K562 (cell line): ENCODE results near the gene GRK3. TPM values are rescaled to one million over a fixed set of nuclear protein-coding genes. Genes with fewer than 3 reads are reported as not detected.

ENCODE experiments used
- ATAC-seq: fragments of 200-7000 bp; cut with Tn5 transposase; 3 replicates; pipeline ENCODE4 v1.9.1; 2020; ENCODE audit warnings: moderate library complexity
- BruUV-seq: library from RNA; stranded (reverse); fragments of 400-500 nt; replicated peaks from 2 replicates; lab custom pipeline; 2021; lab: Mats Ljungman, UMichigan
- CTCF ChIA-PET: fragments of 300-600 bp; formaldehyde crosslinking; extraction: SDS; loops from one replicate; lab custom pipeline; 2021; ENCODE audit warnings: low intra/inter-chr PET ratio; lab: Yijun Ruan, JAX
- POLR2A ChIA-PET: fragments of 300-600, 350-650 bp; sonication (Branson Sonifier 250); formaldehyde crosslinking; extraction: SDS; loops from one replicate; lab custom pipeline; 2021; ENCODE audit warnings: antibody characterized with exemption, inconsistent platforms; lab: Yijun Ruan, JAX
- DNase-seq, 4 experiments: peaks; one replicate each; pipeline versions ENCODE4 v3.0.0 to v3.0.0-alpha.2; 2011 to 2018; ENCODE audit warnings: low spot score in 3 of 4, mixed read lengths in 3 of 4; ENCODE audit errors: extremely low read depth in 1 of 4
- FAIRE-seq: peaks from 2 replicates; lab custom pipeline; 2011; peaks lifted over from hg19 to GRCh38; lab: Jason Lieb, UNC
- H2AFZ ChIP-seq: 2 replicates; pipeline ENCODE4 v1.6.0; 2011; ENCODE audit warnings: low read depth, low read length, control low read depth, inconsistent platforms
- H3K27ac ChIP-seq: fragments of 200-600 bp; 3 replicates; pipeline ENCODE4 v1.8.0; 2011; ENCODE audit warnings: low read depth, mild to moderate bottlenecking, control low read depth, inconsistent platforms, low read length, moderate library complexity, mixed read lengths; ENCODE audit errors: extremely low read depth
- H3K27me3 ChIP-seq, 2 experiments: fragments of 300-600 bp in 1 of 2; 2 replicates in 1 of 2; 3 replicates in 1 of 2; pipeline versions ENCODE4 v1.6.0 to v1.8.0; 2011; ENCODE audit warnings: inconsistent platforms in 2 of 2, low read length in 2 of 2, mild to moderate bottlenecking in 1 of 2, mixed read lengths in 1 of 2, moderate library complexity in 1 of 2; ENCODE audit not compliant: control insufficient read depth in 2 of 2, insufficient read depth in 2 of 2
- H3K36me3 ChIP-seq: fragments of 300-600 bp; 3 replicates; pipeline ENCODE4 v1.8.0; 2011; ENCODE audit warnings: mild to moderate bottlenecking, low read length, inconsistent platforms; ENCODE audit not compliant: control insufficient read depth, insufficient read depth
- H3K4me1 ChIP-seq, 2 experiments: fragments of 200-600 bp in 1 of 2; replicated peaks in 1 of 2; 2 replicates in 1 of 2; 3 replicates in 1 of 2; pipeline versions ENCODE4 v1.5.1 to v1.8.0; 2011; ENCODE audit warnings: inconsistent platforms in 2 of 2, low read length in 2 of 2, mild to moderate bottlenecking in 1 of 2, mixed read lengths in 1 of 2, moderate library complexity in 1 of 2; ENCODE audit not compliant: control insufficient read depth in 2 of 2, insufficient read depth in 2 of 2
- H3K4me2 ChIP-seq: 2 replicates; pipeline ENCODE4 v1.6.1; 2011; ENCODE audit warnings: low read length, control low read depth, inconsistent platforms, mixed read lengths; ENCODE audit not compliant: insufficient read depth
- H3K4me3 ChIP-seq: fragments of 200-600 bp; sonication (generic), shearing (Covaris generic); 2 replicates; pipeline ENCODE4 v1.5.1; 2016; ENCODE audit warnings: control low read depth, inconsistent platforms
- H3K79me2 ChIP-seq: fragments of 200-600 bp; 3 replicates; pipeline ENCODE4 v1.8.0; 2011; ENCODE audit warnings: low read length, inconsistent platforms; ENCODE audit not compliant: control insufficient read depth, insufficient read depth
- H3K9ac ChIP-seq, 2 experiments: 2 replicates each; pipeline versions ENCODE4 v1.6.0 to v1.6.1; 2011; ENCODE audit warnings: low read depth in 2 of 2, low read length in 2 of 2, control low read depth in 1 of 2, inconsistent platforms in 1 of 2, mild to moderate bottlenecking in 1 of 2, mixed read lengths in 1 of 2; ENCODE audit not compliant: insufficient read depth in 1 of 2
- H3K9me1 ChIP-seq: one replicate; pipeline ENCODE4 v1.6.0; 2011; ENCODE audit warnings: inconsistent platforms, mild to moderate bottlenecking, low read length, moderate library complexity; ENCODE audit not compliant: control insufficient read depth, insufficient read depth
- H3K9me3 ChIP-seq: replicated peaks from 2 replicates; pipeline ENCODE4 v1.5.1; 2011; ENCODE audit warnings: low read depth, low read length, inconsistent platforms; ENCODE audit not compliant: control insufficient read depth, insufficient read depth
- H4K20me1 ChIP-seq: replicated peaks from 2 replicates; pipeline ENCODE4 v1.6.1; 2011; ENCODE audit warnings: low read length, inconsistent platforms, mixed read lengths; ENCODE audit not compliant: control insufficient read depth, insufficient read depth
- CREB3 ChIP-seq: fragments of 450-650 bp; conservative IDR thresholded peaks from 2 replicates; pipeline ENCODE4 v1.6.1; 2016; ENCODE audit warnings: missing genetic modification characterization, low read depth, mild to moderate bottlenecking, missing compliant biosample characterization, moderate library complexity
- DNMT1 ChIP-seq: fragments of 450-650 bp; IDR thresholded peaks from 2 replicates; pipeline ENCODE4 v1.6.1; 2016; ENCODE audit warnings: antibody characterized with exemption, mild to moderate bottlenecking
- E2F1 ChIP-seq: sonication (generic); formaldehyde crosslinking; IDR thresholded peaks from 2 replicates; pipeline ENCODE4 v1.8.1; 2023; ENCODE audit warnings: mild to moderate bottlenecking, missing genetic modification reagents, moderate library complexity
- KAT7 ChIP-seq: sonication (generic); formaldehyde crosslinking; IDR thresholded peaks from 2 replicates; pipeline ENCODE4 v1.8.0; 2022; ENCODE audit warnings: missing genetic modification reagents, mild to moderate bottlenecking, borderline replicate concordance
- MAFK ChIP-seq: IDR thresholded peaks from 2 replicates; pipeline ENCODE4 v1.6.1; 2011; ENCODE audit warnings: low read length, improper control_type of control experiment
- UBTF ChIP-seq, 2 experiments: IDR thresholded peaks; 2 replicates each; pipeline ENCODE4 v1.6.1; 2012; ENCODE audit warnings: improper control_type of control experiment in 2 of 2, low read depth in 2 of 2, low read length in 2 of 2, borderline replicate concordance in 1 of 2
- ZNF586 ChIP-seq: fragments of 450-650 bp; formaldehyde crosslinking; conservative IDR thresholded peaks from 2 replicates; pipeline ENCODE4 v1.4.0; 2020; ENCODE audit warnings: mild to moderate bottlenecking, moderate library complexity
- WGBS: fragments of 100-300 bp; shearing (Covaris generic); methylation state at CpG from one replicate; pipeline ENCODE4 v1.1.6; 2016; ENCODE audit warnings: low coverage, mixed read lengths; ENCODE audit not compliant: insufficient coverage; ENCODE audit errors: missing lambda C conversion rate; 5-methylcytosine and 5-hydroxymethylcytosine counted together
- in situ Hi-C: fragments of 300-500 bp; cut with MboI; formaldehyde crosslinking; loops from 4 replicates; pipeline ENCODE4 v1.15.0; 2018; ENCODE audit warnings: inconsistent platforms, mixed read lengths
- intact Hi-C: fragments of 100-400 bp; cut with micrococcal nuclease; formaldehyde crosslinking; loops from 2 replicates; pipeline ENCODE4 v1.14.2; 2022
- polyA plus RNA-seq, 8 experiments: library from polyadenylated mRNA; depleted of rRNA in 4 of 8; stranded (reverse) in 5 of 8; unstranded in 3 of 8; fragments of >200 nt; fragmentation: Nextera tagmentation in 2 of 8; fragmentation: Illumina TruSeq in 1 of 8; extraction: Ambion mirVana in 2 of 8; extraction: Trizol in 1 of 8; gene quantifications; 2 replicates each; pipeline versions ENCODE4 v1.2.1 to v1.2.3, GENCODE V29; 2011 to 2014; ENCODE audit warnings: inconsistent platforms in 1 of 8, missing spikeins in 1 of 8
- total RNA-seq, 7 experiments: library from RNA; depleted of rRNA in 6 of 7; stranded (reverse); fragments of >200 nt in 6 of 7; fragmentation: Illumina TruSeq in 2 of 7; extraction: Trizol in 2 of 7; gene quantifications; 2 replicates each; pipeline versions ENCODE4 v1.2.1 to v1.2.3, GENCODE V29; 2011 to 2021; ENCODE audit warnings: low replicate concordance in 1 of 7
- TF ChIP-seq, protein P1 (sequence below): fragments of 250-450 bp; sonication (Bioruptor Pico); IDR thresholded peaks from 2 replicates; pipeline ENCODE4 v1.4.0; 2020
- TF ChIP-seq, protein P2 (sequence below): fragments of 250-450 bp; sonication (Bioruptor Pico); IDR thresholded peaks from 2 replicates; pipeline ENCODE4 v1.8.0; 2021; ENCODE audit warnings: moderate library complexity, mild to moderate bottlenecking, inconsistent platforms
- TF ChIP-seq, protein P3 (sequence below), 2 experiments: fragments of 200-800 bp in 1 of 2; sonication (Bioruptor generic) in 1 of 2; sonication (generic) in 1 of 2; formaldehyde crosslinking in 1 of 2; IDR thresholded peaks in 1 of 2; conservative IDR thresholded peaks in 1 of 2; 2 replicates each; pipeline versions ENCODE4 v1.5.0 to v1.6.1; 2016 to 2020; ENCODE audit warnings: missing compliant biosample characterization in 1 of 2, missing genetic modification characterization in 1 of 2, missing genetic modification reagents in 1 of 2

Gene GRK3
- total and polyA plus RNA-seq, 9 of the 15 experiments (the other 6 are each of a cell fraction or from before 2014, with no cell fraction given): 1.4 to 7.6 (median 3.6) TPM

DNA sequence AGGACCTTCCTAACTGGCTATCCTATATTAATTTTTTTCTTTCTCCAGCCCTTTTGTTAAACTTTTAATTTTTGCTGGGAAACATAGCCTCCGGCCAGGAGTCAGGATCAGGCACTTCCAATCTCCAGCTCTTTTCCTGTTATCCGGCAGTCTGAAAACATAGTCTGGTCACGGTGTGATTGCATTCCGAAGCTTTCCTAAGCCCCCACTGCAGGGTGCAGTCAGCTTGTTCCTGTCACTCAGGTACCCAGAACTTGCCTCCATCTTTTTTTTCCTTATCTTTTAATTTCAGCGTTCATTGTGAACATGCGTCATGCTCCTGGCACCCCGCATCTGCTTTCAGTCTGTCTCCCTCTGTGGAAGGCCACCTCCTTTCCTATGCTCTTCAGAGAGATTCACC lies 59.4 kb downstream of the GRK3 start (continued):
- TF ChIP-seq, protein P1, sequence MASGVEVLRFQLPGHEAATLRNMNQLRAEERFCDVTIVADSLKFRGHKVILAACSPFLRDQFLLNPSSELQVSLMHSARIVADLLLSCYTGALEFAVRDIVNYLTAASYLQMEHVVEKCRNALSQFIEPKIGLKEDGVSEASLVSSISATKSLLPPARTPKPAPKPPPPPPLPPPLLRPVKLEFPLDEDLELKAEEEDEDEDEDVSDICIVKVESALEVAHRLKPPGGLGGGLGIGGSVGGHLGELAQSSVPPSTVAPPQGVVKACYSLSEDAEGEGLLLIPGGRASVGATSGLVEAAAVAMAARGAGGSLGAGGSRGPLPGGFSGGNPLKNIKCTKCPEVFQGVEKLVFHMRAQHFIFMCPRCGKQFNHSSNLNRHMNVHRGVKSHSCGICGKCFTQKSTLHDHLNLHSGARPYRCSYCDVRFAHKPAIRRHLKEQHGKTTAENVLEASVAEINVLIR: no peak

DNA sequence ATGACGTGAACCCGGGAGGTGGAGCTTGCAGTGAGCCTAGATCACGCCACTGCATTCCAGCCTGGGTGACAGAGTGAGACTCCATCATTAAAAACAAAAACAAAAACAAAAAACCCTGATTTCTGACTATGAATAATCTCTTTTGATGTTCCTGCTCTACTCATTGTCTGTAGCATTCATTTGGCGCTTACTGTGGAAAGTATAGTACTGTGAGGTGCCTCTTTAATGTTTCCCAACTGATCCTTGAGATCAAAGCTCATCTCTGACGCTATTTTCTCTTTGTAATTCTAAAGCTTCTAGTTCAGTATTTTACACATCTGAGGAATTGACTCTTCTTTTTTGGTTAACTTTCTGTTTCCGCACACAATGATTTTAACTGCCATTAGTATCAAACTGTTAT lies 60.0 kb downstream of the GRK3 start:
- no peaks in the 10 kb centered on the region for H3K9me1 ChIP-seq
- WGBS: 93% methylated on average over 6 of the region's 6 CpGs
- H3K36me3 ChIP-seq: no peaks in the 10 kb centered on the region
- no peaks in the 10 kb centered on the region; the same call in 1 of the 2 replicates for H4K20me1 ChIP-seq
- no peak overlapping the region for H3K4me2 ChIP-seq
- no peaks in the 10 kb centered on the region for H3K79me2 ChIP-seq
- ChIA-PET POLR2A (interaction anchor here (0.9 kb wide), 1 partner anchor 12 kb away, joined by 3 read pairs; no protein-coding TSS in a partner anchor), CTCF (no interaction called here)
- FAIRE-seq (no peak), ATAC-seq (no peak), DNase-seq (no peak)
- in situ Hi-C loops: no loop called here
- no TSS peak for BruUV-seq
- no peaks in the 10 kb centered on the region for H3K27me3 ChIP-seq
- H3K27ac ChIP-seq: no peak overlapping the region
- no peaks in the 10 kb centered on the region for H3K9me3 ChIP-seq
- no peak overlapping the region for H2AFZ ChIP-seq
- H3K4me1 ChIP-seq: no peaks in the 10 kb centered on the region; a peak in 1 of 5 replicates
- H3K9ac ChIP-seq: no peak overlapping the region
- intact Hi-C loops: no loop called here
- no peak overlapping the region for H3K4me3 ChIP-seq
- TF ChIP-seq DNMT1: no peak
- no peak for TF ChIP-seq ZNF586 (CRISPR knock-in tag)
- TF ChIP-seq KAT7 (CRISPR knock-in tag): no peak
- no peak for TF ChIP-seq E2F1 (CRISPR knock-in tag)
- TF ChIP-seq UBTF (IDR thresholded peaks at IDR 0.05; ENCODE audit: borderline replicate concordance in 1 of 2, low read depth in 2 of 2, low read length in 2 of 2): no peak
- TF ChIP-seq, protein P2, sequence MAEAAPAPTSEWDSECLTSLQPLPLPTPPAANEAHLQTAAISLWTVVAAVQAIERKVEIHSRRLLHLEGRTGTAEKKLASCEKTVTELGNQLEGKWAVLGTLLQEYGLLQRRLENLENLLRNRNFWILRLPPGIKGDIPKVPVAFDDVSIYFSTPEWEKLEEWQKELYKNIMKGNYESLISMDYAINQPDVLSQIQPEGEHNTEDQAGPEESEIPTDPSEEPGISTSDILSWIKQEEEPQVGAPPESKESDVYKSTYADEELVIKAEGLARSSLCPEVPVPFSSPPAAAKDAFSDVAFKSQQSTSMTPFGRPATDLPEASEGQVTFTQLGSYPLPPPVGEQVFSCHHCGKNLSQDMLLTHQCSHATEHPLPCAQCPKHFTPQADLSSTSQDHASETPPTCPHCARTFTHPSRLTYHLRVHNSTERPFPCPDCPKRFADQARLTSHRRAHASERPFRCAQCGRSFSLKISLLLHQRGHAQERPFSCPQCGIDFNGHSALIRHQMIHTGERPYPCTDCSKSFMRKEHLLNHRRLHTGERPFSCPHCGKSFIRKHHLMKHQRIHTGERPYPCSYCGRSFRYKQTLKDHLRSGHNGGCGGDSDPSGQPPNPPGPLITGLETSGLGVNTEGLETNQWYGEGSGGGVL (CRISPR knock-in tag): no peak
- no peak for TF ChIP-seq CREB3
- no peak for TF ChIP-seq MAFK
- TF ChIP-seq, protein P3, sequence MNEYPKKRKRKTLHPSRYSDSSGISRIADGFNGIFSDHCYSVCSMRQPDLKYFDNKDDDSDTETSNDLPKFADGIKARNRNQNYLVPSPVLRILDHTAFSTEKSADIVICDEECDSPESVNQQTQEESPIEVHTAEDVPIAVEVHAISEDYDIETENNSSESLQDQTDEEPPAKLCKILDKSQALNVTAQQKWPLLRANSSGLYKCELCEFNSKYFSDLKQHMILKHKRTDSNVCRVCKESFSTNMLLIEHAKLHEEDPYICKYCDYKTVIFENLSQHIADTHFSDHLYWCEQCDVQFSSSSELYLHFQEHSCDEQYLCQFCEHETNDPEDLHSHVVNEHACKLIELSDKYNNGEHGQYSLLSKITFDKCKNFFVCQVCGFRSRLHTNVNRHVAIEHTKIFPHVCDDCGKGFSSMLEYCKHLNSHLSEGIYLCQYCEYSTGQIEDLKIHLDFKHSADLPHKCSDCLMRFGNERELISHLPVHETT (CRISPR knock-in tag; conservative IDR thresholded peaks at IDR 0.05 in 1 of 2, IDR thresholded peaks at IDR 0.05 in 1 of 2): no peak
